HG03066 (cell line): ENCODE measurements around the gene FAM76B.

Experiments used
- ATAC-seq: cut with Tn5 transposase; IDR thresholded peaks from one replicate; pipeline ENCODE4 v1.9.1; 2021; ENCODE audit warnings: low read depth; ENCODE audit not compliant: unreplicated experiment

Gene FAM76B

GRCh38 chr11:95734009-95734572 is 55.5 kb downstream of the FAM76B start:
- no peak for ATAC-seq

GRCh38 chr11:95732930-95733602 is 56.5 kb downstream of the FAM76B start:
- ATAC-seq: no peak

DNA sequence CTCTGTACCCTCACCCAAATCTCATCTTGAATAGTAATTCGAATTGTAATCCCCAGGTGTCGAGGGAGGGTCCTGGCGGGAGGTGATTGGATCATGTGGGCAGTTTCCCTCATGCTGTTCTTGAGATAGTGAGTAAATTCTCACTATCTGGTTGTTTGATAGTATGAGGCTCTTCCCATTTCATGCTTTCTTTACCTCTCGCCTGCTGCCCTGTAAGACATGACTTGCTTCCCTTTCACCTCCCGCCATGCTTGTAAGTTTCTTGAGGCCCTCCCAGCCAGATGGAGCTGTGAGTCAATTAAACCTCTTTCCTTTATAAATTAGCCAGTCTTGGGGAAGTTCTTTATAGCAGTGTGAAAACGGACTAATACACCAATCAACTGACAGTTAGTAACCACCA is 60.1 kb downstream of the FAM76B start:
- no peak for ATAC-seq

DNA sequence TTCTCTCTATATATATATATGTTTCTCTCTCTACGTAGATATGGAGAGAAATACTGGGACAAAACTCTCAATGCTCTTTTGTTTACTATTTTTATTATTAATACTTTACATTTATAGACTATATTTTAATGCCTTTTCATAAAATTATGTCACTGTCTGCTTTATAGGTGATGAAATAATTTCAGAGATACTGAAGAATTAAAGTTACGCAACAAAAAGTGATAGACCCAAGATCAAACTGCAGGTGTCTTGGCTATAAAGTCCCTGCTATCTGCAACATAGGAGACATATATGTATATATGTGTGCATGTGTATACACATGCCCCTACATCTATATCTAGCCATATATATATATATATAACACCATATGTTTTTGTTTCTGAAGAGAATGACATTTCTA is 60.8 kb downstream of the FAM76B start:
- no peak for ATAC-seq

DNA sequence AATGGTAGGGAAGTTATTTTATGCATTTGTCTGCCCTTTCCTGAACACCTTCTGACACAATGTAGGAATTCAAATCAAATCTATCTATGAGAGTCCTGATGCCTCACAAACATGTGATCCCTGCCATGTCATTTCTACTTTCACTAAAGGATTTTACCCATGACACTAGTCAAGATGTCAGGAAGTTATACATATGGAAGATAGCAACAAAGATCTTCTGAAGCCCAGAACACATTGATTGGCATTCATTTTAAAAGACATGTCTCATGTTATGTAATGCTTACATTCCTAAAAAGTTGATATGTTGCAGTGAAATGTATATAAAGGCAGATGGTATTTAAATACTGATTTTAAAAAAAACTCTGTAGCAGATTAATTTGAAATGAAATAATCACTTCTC is 61.5 kb downstream of the FAM76B start:
- ATAC-seq: no peak

GRCh38 chr11:95727620-95728019 is 62.0 kb downstream of the FAM76B start:
- ATAC-seq: no peak

- ATAC-seq: no peak
These were observed 62.5 kb downstream of the FAM76B start for GRCh38 chr11:95727111-95727510.

- no peak for ATAC-seq
These were observed 64.4 kb downstream of the FAM76B start for GRCh38 chr11:95725196-95725595.

GRCh38 chr11:95723361-95723942 is 66.1 kb downstream of the FAM76B start:
- no peak for ATAC-seq

DNA sequence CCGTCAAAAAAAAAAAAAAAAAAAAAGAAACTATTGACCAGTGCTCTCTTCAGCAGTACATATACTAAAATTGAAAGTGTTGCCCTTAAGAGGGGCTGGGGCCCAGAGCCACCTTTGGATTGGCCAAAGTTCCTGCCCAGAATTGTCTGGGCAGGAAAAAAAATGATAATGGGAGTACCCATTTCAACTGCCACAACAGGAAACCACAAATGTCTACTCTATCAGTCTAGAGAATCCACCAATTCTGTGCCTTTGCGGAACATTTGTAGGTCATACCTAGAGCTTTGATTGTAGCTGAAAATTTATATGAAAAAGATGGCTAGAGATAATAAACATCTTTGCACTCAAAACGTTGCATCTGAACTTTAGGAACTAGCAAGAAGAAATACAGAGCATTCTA is 69.4 kb downstream of the FAM76B start:
- no peak for ATAC-seq
